HEK293T (cell line): ENCODE measurements around the gene CD300C.

Experiments used
- CTCF ChIA-PET: fragments of 350-600 bp; formaldehyde crosslinking; extraction: SDS; loops from one replicate; lab custom pipeline; 2021; ENCODE audit warnings: antibody characterized with exemption, inconsistent platforms; lab: Yijun Ruan, JAX
- POLR2A ChIA-PET: fragments of 350-600 bp; formaldehyde crosslinking; extraction: SDS; loops from one replicate; lab custom pipeline; 2020; ENCODE audit warnings: antibody characterized with exemption, inconsistent platforms; lab: Yijun Ruan, JAX
- DNase-seq: peaks from one replicate; pipeline ENCODE4 v3.0.0; 2012; ENCODE audit warnings: mixed read lengths; ENCODE audit errors: extremely low spot score
- ARNT ChIP-seq: fragments of 450-650 bp; IDR thresholded peaks from 2 replicates; pipeline ENCODE4 v1.6.1; 2017; ENCODE audit warnings: mild to moderate bottlenecking
- BHLHE40 ChIP-seq: fragments of 450-650 bp; IDR thresholded peaks from 2 replicates; pipeline ENCODE4 v1.6.1; 2016; ENCODE audit warnings: mild to moderate bottlenecking, moderate library complexity, borderline replicate concordance
- CTBP1 ChIP-seq: fragments of 450-650 bp; IDR thresholded peaks from 2 replicates; pipeline ENCODE4 v1.6.1; 2016; ENCODE audit warnings: borderline replicate concordance
- ELF4 ChIP-seq: fragments of 450-650 bp; IDR thresholded peaks from 2 replicates; pipeline ENCODE4 v1.6.1; 2017; ENCODE audit warnings: antibody characterized with exemption
- FOXA1 ChIP-seq: fragments of 450-650 bp; IDR thresholded peaks from 2 replicates; pipeline ENCODE4 v1.6.1; 2016; ENCODE audit warnings: mild to moderate bottlenecking
- FOXK2 ChIP-seq: fragments of 450-650 bp; IDR thresholded peaks from 2 replicates; pipeline ENCODE4 v1.6.1; 2016; ENCODE audit warnings: mild to moderate bottlenecking
- FOXM1 ChIP-seq: fragments of 450-650 bp; IDR thresholded peaks from 2 replicates; pipeline ENCODE4 v1.6.1; 2017; ENCODE audit warnings: mild to moderate bottlenecking, borderline replicate concordance
- HDGF ChIP-seq: fragments of 450-650 bp; IDR thresholded peaks from 2 replicates; pipeline ENCODE4 v1.6.1; 2017; ENCODE audit warnings: antibody characterized with exemption, borderline replicate concordance
- L3MBTL2 ChIP-seq: fragments of 450-650 bp; conservative IDR thresholded peaks from 2 replicates; pipeline ENCODE4 v1.6.1; 2016; ENCODE audit warnings: mild to moderate bottlenecking
- LEF1 ChIP-seq: fragments of 450-650 bp; IDR thresholded peaks from 2 replicates; pipeline ENCODE4 v1.6.1; 2017; ENCODE audit warnings: mild to moderate bottlenecking, borderline replicate concordance
- NFRKB ChIP-seq: fragments of 450-650 bp; IDR thresholded peaks from 2 replicates; pipeline ENCODE4 v1.6.1; 2016; ENCODE audit warnings: mild to moderate bottlenecking, moderate library complexity
- SP1 ChIP-seq: fragments of 450-650 bp; IDR thresholded peaks from 2 replicates; pipeline ENCODE4 v1.6.1; 2017
- SUZ12 ChIP-seq: fragments of 450-650 bp; IDR thresholded peaks from 2 replicates; pipeline ENCODE4 v1.6.1; 2016; ENCODE audit warnings: mild to moderate bottlenecking
- TARDBP ChIP-seq: fragments of 450-650 bp; IDR thresholded peaks from 2 replicates; pipeline ENCODE4 v1.6.1; 2016
- ZNF384 ChIP-seq: fragments of 450-650 bp; IDR thresholded peaks from 2 replicates; pipeline ENCODE4 v1.6.1; 2016
- TF ChIP-seq, protein P1 (sequence below): fragments of 450-650 bp; IDR thresholded peaks from 2 replicates; pipeline ENCODE4 v1.6.1; 2016

CD300C gene

DNA sequence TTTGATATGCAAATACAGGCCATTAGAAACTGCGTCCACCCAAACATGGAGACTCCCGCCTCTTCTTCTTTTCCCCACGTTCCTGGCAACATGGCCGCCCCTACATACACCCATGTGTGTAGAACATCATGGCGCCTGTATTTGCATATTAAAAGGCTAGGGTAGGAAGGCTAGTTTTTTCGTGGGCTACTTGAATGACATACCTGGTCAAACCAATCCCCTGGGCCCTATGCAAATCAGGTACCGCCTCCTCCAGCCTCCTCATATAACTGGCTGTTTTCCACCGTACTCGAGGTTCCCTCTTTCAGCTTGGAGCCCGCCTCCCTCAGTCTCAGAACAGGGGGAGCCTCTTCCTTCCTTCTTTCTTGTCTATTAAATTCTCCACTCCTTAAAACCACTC, 13.8 kb downstream of the CD300C start:
- ChIA-PET CTCF (interaction anchor here (1.6 kb wide), 1 partner anchor 164 kb away, joined by 7 read pairs; no protein-coding TSS in a partner anchor), POLR2A (no interaction called here)
- TF ChIP-seq LEF1 (no peak), ZNF384 (no peak), SUZ12 (no peak), TARDBP (no peak), FOXM1 (no peak), FOXA1 (no peak), ELF4 (no peak), FOXK2 (no peak), SP1 (no peak), HDGF (no peak), L3MBTL2 (no peak), BHLHE40 (no peak), ARNT (no peak), CTBP1 (no peak), NFRKB (no peak)
- TF ChIP-seq, protein P1, sequence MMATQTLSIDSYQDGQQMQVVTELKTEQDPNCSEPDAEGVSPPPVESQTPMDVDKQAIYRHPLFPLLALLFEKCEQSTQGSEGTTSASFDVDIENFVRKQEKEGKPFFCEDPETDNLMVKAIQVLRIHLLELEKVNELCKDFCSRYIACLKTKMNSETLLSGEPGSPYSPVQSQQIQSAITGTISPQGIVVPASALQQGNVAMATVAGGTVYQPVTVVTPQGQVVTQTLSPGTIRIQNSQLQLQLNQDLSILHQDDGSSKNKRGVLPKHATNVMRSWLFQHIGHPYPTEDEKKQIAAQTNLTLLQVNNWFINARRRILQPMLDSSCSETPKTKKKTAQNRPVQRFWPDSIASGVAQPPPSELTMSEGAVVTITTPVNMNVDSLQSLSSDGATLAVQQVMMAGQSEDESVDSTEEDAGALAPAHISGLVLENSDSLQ, result no peak
- no peak for DNase-seq

DNA sequence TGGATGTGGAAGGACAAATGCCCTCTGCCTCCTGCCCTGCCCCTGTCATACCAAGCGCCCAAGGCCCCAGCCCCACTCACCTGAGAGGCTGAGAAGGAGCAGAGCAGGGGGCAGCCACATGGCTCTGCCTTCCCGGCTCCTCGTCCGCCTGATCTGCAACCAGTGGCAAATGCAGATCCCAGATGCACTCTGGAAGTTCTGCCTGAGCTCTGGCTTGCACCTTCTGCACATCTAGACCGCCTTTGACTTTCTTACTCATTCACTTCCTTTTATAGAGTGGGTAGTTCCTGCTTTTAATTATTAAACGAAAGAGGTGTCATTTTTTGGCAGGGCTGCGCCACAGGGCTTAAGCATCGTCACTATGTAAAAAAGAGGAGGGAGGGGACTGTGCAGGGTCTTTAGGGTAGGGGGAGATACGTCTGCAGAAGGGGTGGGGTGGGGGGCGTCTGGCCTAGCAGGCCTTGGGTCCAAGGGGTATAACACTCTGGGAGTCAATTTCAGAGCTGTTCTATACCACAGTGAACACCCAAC, 14.6 kb downstream of the CD300C start, which contains the start of gene CD300LB:
Gene CD300LB (minus strand): TSS at position 245 of the 531 bp plus-strand sequence. CDS start 125 bp downstream, at position 120.
- no peak for DNase-seq
- ChIA-PET POLR2A (no interaction called here), CTCF (no interaction called here)
- TF ChIP-seq NFRKB, result no peak
- TF ChIP-seq, protein P1, result no peak
- no peak for TF ChIP-seq LEF1
- no peak for TF ChIP-seq FOXK2

DNA sequence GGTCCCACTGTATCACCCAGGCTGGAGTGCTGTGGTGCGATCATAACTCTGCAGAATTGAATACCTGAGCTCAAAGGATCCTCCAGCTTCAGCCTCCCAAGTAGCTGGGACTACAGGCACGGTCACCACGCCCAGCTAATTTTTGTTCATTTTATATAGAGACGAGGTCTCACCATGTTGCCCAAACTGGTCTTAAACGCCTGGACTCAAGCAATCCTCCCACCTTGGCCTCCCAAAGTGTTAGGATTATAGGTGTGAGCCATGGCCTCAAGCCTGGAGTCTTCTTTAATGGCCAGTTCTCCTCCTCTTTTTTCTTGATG, 15.1 kb downstream of the CD300C start:
- no peak for DNase-seq
- TF ChIP-seq FOXM1 (no peak), FOXK2 (no peak), BHLHE40 (no peak), SUZ12 (no peak), ARNT (no peak), LEF1 (no peak), L3MBTL2 (no peak), HDGF (no peak), ELF4 (no peak), ZNF384 (no peak), NFRKB (no peak), SP1 (no peak), TARDBP (no peak)
- TF ChIP-seq, protein P1, result no peak
- ChIA-PET CTCF (interaction anchor here (1.0 kb wide), 1 partner anchor 163 kb away, joined by 3 read pairs; no protein-coding TSS in a partner anchor), POLR2A (no interaction called here)

DNA sequence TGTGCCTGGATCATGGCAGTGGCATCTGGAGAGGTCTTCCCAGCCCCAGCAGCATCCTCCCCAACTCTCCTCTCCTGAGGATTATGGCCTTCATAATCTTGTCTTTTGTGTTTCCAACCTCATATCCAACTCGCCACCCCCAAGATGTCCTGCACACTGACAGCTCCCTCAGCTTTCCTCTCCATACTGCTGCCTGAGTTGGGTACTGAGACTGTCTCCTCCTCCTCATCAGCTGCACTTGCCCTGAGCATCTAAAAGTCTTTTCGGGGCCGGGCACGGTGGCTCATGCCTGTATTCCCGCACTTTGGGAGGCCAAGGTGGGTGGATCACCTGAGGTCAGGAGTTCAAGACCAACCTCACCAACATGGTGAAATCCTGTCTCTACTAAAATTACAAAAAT, 16.7 kb downstream of the CD300C start:
- TF ChIP-seq NFRKB (no peak), BHLHE40 (no peak), ARNT (no peak), ZNF384 (no peak)
- TF ChIP-seq, protein P1, result no peak

DNA sequence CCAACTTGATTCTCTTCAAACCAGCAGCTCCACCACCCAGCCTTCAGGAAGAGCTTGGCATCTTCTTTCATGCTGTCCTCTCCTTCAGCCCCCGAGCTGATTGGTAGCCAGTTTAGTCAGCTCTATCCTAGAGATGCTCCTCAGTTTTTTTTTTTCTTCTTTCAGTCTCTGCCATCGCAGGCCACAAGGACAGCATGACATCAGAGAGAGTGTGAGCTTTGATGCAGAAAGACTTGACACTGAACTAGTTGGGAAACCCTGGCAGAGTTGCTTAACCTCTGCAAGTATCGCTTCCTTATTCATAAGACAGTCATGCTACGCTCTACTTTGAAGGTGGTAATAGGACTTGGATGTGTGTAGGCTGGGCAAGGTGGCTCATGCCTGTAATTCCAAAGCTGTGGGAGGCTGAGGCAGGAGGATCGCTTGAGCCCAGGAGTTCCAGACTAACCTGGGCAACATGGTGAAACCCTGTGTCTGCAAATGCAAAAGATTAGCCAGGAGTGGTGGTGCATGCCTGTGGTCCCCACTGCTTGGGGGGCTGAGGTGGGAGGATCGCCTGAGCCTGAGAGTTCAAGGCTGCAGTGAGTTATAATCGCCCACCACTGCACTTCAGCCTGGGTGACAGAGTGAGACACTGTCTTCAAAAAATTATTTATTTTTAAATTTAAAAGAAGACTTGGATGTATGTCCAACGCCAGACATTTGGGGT, 17.3 kb downstream of the CD300C start:
- ChIA-PET CTCF (interaction anchor here (0.9 kb wide), 1 partner anchor 161 kb away, joined by 5 read pairs; no protein-coding TSS in a partner anchor), POLR2A (no interaction called here)
- no peak for DNase-seq
- no peak for TF ChIP-seq SP1
- TF ChIP-seq FOXA1, result no peak
- TF ChIP-seq LEF1, result no peak
- no peak for TF ChIP-seq CTBP1
- TF ChIP-seq HDGF, result no peak
- no peak for TF ChIP-seq ZNF384
- TF ChIP-seq L3MBTL2, result no peak
- no peak for TF ChIP-seq BHLHE40
- TF ChIP-seq ELF4, result no peak
- TF ChIP-seq FOXM1, result no peak
- no peak for TF ChIP-seq TARDBP
- no peak for TF ChIP-seq FOXK2
- TF ChIP-seq, protein P1, result no peak
- no peak for TF ChIP-seq SUZ12
- no peak for TF ChIP-seq ARNT

More for the DNA sequence above, 16.7 kb downstream of the CD300C start:
- ChIA-PET POLR2A (no interaction called here), CTCF (no interaction called here)
- DNase-seq, result no peak
